MM.1S (cell line): Measurements from ENCODE around the gene IMMP2L.

Experiments used
- CTCF ChIP-seq: fragments of 300-600 bp; sonication (generic); IDR thresholded peaks from 2 replicates; pipeline ENCODE4 v1.5.1; 2016; ENCODE audit warnings: antibody characterized with exemption, low read length, mixed read lengths
- EZH2 ChIP-seq: fragments of 300-600 bp; sonication (generic); optimal IDR thresholded peaks from 2 replicates; pipeline ENCODE3; 2017; ENCODE audit warnings: low read depth, mild to moderate bottlenecking, antibody characterized with exemption, low read length, mixed read lengths

- TF ChIP-seq CTCF = no peak
- no peak for TF ChIP-seq EZH2
Measured at GRCh38 chr7:111108000-111108399, 454.3 kb downstream of the IMMP2L start.
